ENCODE results near the gene SHISA6. TPM values are rescaled to one million over a fixed set of nuclear protein-coding genes. Genes with fewer than 3 reads are reported as not detected.

Gene SHISA6
- total and polyA plus RNA-seq, 7 donors, result 0.22 to 1.8 (median 0.40) TPM

DNA sequence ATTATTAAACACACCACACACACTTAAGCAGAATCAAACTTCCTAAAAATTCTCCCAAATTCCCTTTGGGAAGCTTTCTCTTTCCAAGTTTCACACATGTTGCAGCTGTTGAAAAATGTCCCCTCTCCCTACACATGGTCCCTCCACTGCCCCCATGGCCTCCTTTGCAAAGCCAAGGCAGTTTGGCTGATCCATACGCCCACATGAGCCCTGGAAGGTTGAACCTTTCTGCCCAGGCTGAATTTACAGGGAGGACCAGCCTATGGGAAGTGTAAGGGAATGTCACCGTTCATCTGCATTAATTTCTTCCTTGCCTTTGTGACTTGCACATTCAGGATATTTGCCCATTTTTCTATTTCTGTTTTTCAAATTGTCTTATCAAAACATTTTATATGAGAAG lies 31.1 kb upstream of the SHISA6 start:
- Histone ChIP-seq H3K9me3 (peaks cover 6% of the 10 kb centered on the region), H3K36me3 (ENCODE audit: insufficient read depth in 1 of 2, low read depth in 1 of 2) (no peaks in the 10 kb centered on the region), H3K4me1 (no peaks in the 10 kb centered on the region), H3K4me3 (no peak overlapping the region), H3K27me3 (ENCODE audit: insufficient read depth in 3 of 3, low read length in 2 of 3) (no peaks in the 10 kb centered on the region), H3K27ac (no peak overlapping the region)
- 57 to 72% (median 57%) methylated on average over 2 of the region's 2 CpGs for WGBS, 3 donors
- DNase-seq (no peak), ATAC-seq (no peak)
- intact Hi-C loops (cut with DNase I), result no loop called here
- TF ChIP-seq, protein P1, sequence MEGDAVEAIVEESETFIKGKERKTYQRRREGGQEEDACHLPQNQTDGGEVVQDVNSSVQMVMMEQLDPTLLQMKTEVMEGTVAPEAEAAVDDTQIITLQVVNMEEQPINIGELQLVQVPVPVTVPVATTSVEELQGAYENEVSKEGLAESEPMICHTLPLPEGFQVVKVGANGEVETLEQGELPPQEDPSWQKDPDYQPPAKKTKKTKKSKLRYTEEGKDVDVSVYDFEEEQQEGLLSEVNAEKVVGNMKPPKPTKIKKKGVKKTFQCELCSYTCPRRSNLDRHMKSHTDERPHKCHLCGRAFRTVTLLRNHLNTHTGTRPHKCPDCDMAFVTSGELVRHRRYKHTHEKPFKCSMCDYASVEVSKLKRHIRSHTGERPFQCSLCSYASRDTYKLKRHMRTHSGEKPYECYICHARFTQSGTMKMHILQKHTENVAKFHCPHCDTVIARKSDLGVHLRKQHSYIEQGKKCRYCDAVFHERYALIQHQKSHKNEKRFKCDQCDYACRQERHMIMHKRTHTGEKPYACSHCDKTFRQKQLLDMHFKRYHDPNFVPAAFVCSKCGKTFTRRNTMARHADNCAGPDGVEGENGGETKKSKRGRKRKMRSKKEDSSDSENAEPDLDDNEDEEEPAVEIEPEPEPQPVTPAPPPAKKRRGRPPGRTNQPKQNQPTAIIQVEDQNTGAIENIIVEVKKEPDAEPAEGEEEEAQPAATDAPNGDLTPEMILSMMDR (IDR thresholded peaks at IDR 0.05), result no peak

DNA sequence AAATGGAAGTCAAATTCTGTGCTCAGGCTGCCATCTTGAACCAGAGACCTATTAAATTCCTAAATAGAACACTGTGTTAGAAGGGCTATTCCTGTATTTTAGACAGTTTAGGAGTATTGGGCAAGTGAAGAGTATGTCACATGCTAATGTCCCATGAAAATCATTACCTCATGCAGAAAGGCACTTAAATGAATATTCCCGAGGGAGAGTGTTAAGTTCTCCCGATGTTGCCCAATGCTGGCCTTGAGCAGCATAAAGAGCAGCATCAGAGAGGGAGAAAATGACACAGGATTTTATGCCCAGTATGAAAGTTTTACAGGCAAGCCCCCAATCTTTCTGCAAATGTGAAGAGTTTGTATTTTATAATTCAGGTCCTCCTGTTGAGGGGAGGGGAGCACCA lies 28.2 kb upstream of the SHISA6 start:
- H3K4me1 ChIP-seq, result no peaks in the 10 kb centered on the region
- ATAC-seq (no peak), DNase-seq (no peak)
- no peak overlapping the region for H3K27ac ChIP-seq
- no peak overlapping the region for H3K4me3 ChIP-seq
- intact Hi-C loops (cut with DNase I), result no loop called here
- TF ChIP-seq, protein P1 (IDR thresholded peaks at IDR 0.05), result no peak
- H3K9me3 ChIP-seq, result peaks cover 6% of the 10 kb centered on the region
- H3K36me3 ChIP-seq (ENCODE audit: insufficient read depth in 1 of 2, low read depth in 1 of 2), result no peaks in the 10 kb centered on the region
- WGBS, 3 donors, result 54 to 69% (median 61%) methylated on average over 2 of the region's 2 CpGs
- no peaks in the 10 kb centered on the region for H3K27me3 ChIP-seq (ENCODE audit: insufficient read depth in 3 of 3, low read length in 2 of 3)

GRCh38 chr17:11216976-11217375 lies 24.0 kb upstream of the SHISA6 start:
- H3K27ac ChIP-seq, result no peak overlapping the region
- H3K4me3 ChIP-seq, result no peak overlapping the region
- ATAC-seq, result no peak
- WGBS, 3 donors, result 81 to 82% (median 82%) methylated on average over 3 of the region's 3 CpGs
- H3K27me3 ChIP-seq (ENCODE audit: insufficient read depth in 3 of 3, low read length in 2 of 3), result no peaks in the 10 kb centered on the region
- TF ChIP-seq, protein P1 (IDR thresholded peaks at IDR 0.05), result no peak
- intact Hi-C loops (cut with DNase I), result no loop called here
- H3K4me1 ChIP-seq, result no peaks in the 10 kb centered on the region
- DNase-seq, result no peak
- H3K9me3 ChIP-seq, result no peaks in the 10 kb centered on the region
- H3K36me3 ChIP-seq (ENCODE audit: insufficient read depth in 1 of 2, low read depth in 1 of 2), result no peaks in the 10 kb centered on the region

GRCh38 chr17:11221196-11221595 lies 19.8 kb upstream of the SHISA6 start:
- intact Hi-C loops (cut with DNase I), result no loop called here
- no peaks in the 10 kb centered on the region for H3K36me3 ChIP-seq (ENCODE audit: insufficient read depth in 1 of 2, low read depth in 1 of 2)
- no peaks in the 10 kb centered on the region for H3K9me3 ChIP-seq
- no peak for ATAC-seq
- H3K4me1 ChIP-seq, result no peaks in the 10 kb centered on the region
- 85 to 91% (median 87%) methylated on average over 4 of the region's 4 CpGs for WGBS, 3 donors
- TF ChIP-seq, protein P1 (IDR thresholded peaks at IDR 0.05), result no peak
- no peaks in the 10 kb centered on the region for H3K27me3 ChIP-seq (ENCODE audit: insufficient read depth in 3 of 3, low read length in 2 of 3)
- H3K27ac ChIP-seq, result no peak overlapping the region
- no peak overlapping the region for H3K4me3 ChIP-seq
- DNase-seq, result no peak

GRCh38 chr17:11221721-11222120 lies 19.3 kb upstream of the SHISA6 start:
- ATAC-seq, result no peak
- 47 to 51% (median 49%) methylated on average over 5 of the region's 5 CpGs for WGBS, 3 donors
- TF ChIP-seq, protein P1 (IDR thresholded peaks at IDR 0.05), result no peak

More at GRCh38 chr17:11221721-11222120, 19.3 kb upstream of the SHISA6 start:
- intact Hi-C loops (cut with DNase I), result no loop called here
- no peak overlapping the region for H3K4me3 ChIP-seq
- no peaks in the 10 kb centered on the region for H3K9me3 ChIP-seq
- no peak overlapping the region for H3K27ac ChIP-seq
- no peaks in the 10 kb centered on the region for H3K4me1 ChIP-seq
- no peaks in the 10 kb centered on the region for H3K27me3 ChIP-seq (ENCODE audit: insufficient read depth in 3 of 3, low read length in 2 of 3)
- H3K36me3 ChIP-seq (ENCODE audit: insufficient read depth in 1 of 2, low read depth in 1 of 2), result no peaks in the 10 kb centered on the region
- DNase-seq, result no peak
